Suprapubic skin (tissue), 4 donors: ENCODE measurements around the gene RAD23A. TPM values are rescaled to one million over a fixed set of nuclear protein-coding genes. Genes with fewer than 3 reads are reported as not detected.

ENCODE experiments used
- DNase-seq, 2 donors: peaks; one replicate each; pipeline ENCODE4 v3.0.0-alpha.2; 2019; ENCODE audit warnings: low spot score in 2 of 2
- H3K27ac ChIP-seq: fragments of 200-600 bp; sonication (generic); one replicate; pipeline ENCODE4 v1.5.1; 2019
- H3K27me3 ChIP-seq: fragments of 200-600 bp; sonication (generic); one replicate; pipeline ENCODE4 v1.5.1; 2019
- H3K36me3 ChIP-seq: fragments of 200-600 bp; sonication (generic); one replicate; pipeline ENCODE4 v1.5.1; 2019
- H3K4me1 ChIP-seq: fragments of 200-600 bp; sonication (generic); one replicate; pipeline ENCODE4 v1.5.1; 2019
- H3K4me3 ChIP-seq: fragments of 200-600 bp; sonication (generic); one replicate; pipeline ENCODE4 v1.5.1; 2019; ENCODE audit warnings: mild to moderate bottlenecking
- H3K9me3 ChIP-seq: fragments of 200-600 bp; sonication (generic); one replicate; pipeline ENCODE4 v1.5.1; 2019
- EP300 ChIP-seq: sonication (generic); formaldehyde crosslinking; IDR thresholded peaks from one replicate; pipeline ENCODE4 v1.6.1; 2017; ENCODE audit warnings: antibody characterized with exemption
- POLR2A ChIP-seq, 2 donors: fragments of 450-650 bp; IDR thresholded peaks; one replicate each; pipeline ENCODE4 v1.6.1; 2017; ENCODE audit warnings: antibody characterized with exemption in 2 of 2, mild to moderate bottlenecking in 2 of 2, moderate library complexity in 2 of 2
- POLR2AphosphoS5 ChIP-seq, 3 donors: sonication (generic); formaldehyde crosslinking; IDR thresholded peaks; one replicate each; pipeline ENCODE4 v1.6.1; 2017; ENCODE audit warnings: antibody characterized with exemption in 3 of 3
- WGBS: methylation state at CpG from one replicate; pipeline ENCODE4 v1.1.5; 2018; 5-methylcytosine and 5-hydroxymethylcytosine counted together
- total RNA-seq, 4 donors: library from RNA; depleted of rRNA; stranded (reverse); fragments of >200 nt; gene quantifications; one replicate each; pipeline ENCODE4 v1.1.0, GENCODE V29; 2016
- TF ChIP-seq, protein P1 (sequence below), 2 donors: fragments of 200-600 bp in 1 of 2; fragments of 450-650 bp in 1 of 2; sonication (generic) in 1 of 2; IDR thresholded peaks; one replicate each; pipeline ENCODE4 v1.5.1; 2016 to 2019; ENCODE audit warnings: antibody characterized with exemption in 2 of 2, mild to moderate bottlenecking in 1 of 2, moderate library complexity in 1 of 2

Gene RAD23A
- total RNA-seq, 4 donors from 2014 or later = 95.4 to 120 (median 109) TPM

- H3K27ac ChIP-seq = no peak overlapping the region
- no peak overlapping the region for H3K4me3 ChIP-seq
- H3K9me3 ChIP-seq = no peaks in the 10 kb centered on the region
- H3K27me3 ChIP-seq = no peaks in the 10 kb centered on the region
- H3K36me3 ChIP-seq = peaks cover 59% of the 10 kb centered on the region
- H3K4me1 ChIP-seq = peaks cover 9% of the 10 kb centered on the region
- DNase-seq = no peak
- no peak for TF ChIP-seq POLR2A (IDR thresholded peaks at IDR 0.05)
- no peak for TF ChIP-seq EP300
- no peak for TF ChIP-seq POLR2AphosphoS5 (IDR thresholded peaks at IDR 0.05)
- TF ChIP-seq, protein P1, sequence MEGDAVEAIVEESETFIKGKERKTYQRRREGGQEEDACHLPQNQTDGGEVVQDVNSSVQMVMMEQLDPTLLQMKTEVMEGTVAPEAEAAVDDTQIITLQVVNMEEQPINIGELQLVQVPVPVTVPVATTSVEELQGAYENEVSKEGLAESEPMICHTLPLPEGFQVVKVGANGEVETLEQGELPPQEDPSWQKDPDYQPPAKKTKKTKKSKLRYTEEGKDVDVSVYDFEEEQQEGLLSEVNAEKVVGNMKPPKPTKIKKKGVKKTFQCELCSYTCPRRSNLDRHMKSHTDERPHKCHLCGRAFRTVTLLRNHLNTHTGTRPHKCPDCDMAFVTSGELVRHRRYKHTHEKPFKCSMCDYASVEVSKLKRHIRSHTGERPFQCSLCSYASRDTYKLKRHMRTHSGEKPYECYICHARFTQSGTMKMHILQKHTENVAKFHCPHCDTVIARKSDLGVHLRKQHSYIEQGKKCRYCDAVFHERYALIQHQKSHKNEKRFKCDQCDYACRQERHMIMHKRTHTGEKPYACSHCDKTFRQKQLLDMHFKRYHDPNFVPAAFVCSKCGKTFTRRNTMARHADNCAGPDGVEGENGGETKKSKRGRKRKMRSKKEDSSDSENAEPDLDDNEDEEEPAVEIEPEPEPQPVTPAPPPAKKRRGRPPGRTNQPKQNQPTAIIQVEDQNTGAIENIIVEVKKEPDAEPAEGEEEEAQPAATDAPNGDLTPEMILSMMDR (IDR thresholded peaks at IDR 0.05) = no peak
- WGBS = 96% methylated on average over 4 of the region's 4 CpGs
These were observed 22.7 kb upstream of the RAD23A start for GRCh38 chr19:12922959-12923358.

- Histone ChIP-seq H3K4me3 (no peak overlapping the region), H3K4me1 (no peaks in the 10 kb centered on the region), H3K27me3 (no peaks in the 10 kb centered on the region), H3K27ac (no peak overlapping the region), H3K36me3 (peaks cover 76% of the 10 kb centered on the region), H3K9me3 (no peaks in the 10 kb centered on the region)
- TF ChIP-seq, protein P1 (IDR thresholded peaks at IDR 0.05) = no peak
- no peak for TF ChIP-seq POLR2AphosphoS5 (IDR thresholded peaks at IDR 0.05)
- TF ChIP-seq POLR2A (IDR thresholded peaks at IDR 0.05) = no peak
- no peak for TF ChIP-seq EP300
- WGBS = 96% methylated on average over 5 of the region's 29 CpGs
- DNase-seq = no peak
These were observed 20.9 kb upstream of the RAD23A start for GRCh38 chr19:12924621-12925310.

GRCh38 chr19:12930002-12930645 lies 15.5 kb upstream of the RAD23A start:
- Histone ChIP-seq H3K27me3 (no peaks in the 10 kb centered on the region), H3K27ac (no peak overlapping the region), H3K36me3 (peaks cover 55% of the 10 kb centered on the region), H3K4me3 (no peak overlapping the region), H3K4me1 (peaks cover 17% of the 10 kb centered on the region), H3K9me3 (no peaks in the 10 kb centered on the region)
- TF ChIP-seq POLR2AphosphoS5 (IDR thresholded peaks at IDR 0.05) = no peak
- no peak for TF ChIP-seq POLR2A (IDR thresholded peaks at IDR 0.05)
- no peak for TF ChIP-seq EP300
- TF ChIP-seq, protein P1 (IDR thresholded peaks at IDR 0.05) = no peak
- WGBS = 89% methylated on average over 18 of the region's 19 CpGs
- no peak for DNase-seq

GRCh38 chr19:12932392-12933286 lies 13.0 kb upstream of the RAD23A start:
- Histone ChIP-seq H3K36me3 (peaks cover 30% of the 10 kb centered on the region), H3K27me3 (no peaks in the 10 kb centered on the region), H3K4me3 (peak overlapping the region; percentile 84), H3K9me3 (no peaks in the 10 kb centered on the region), H3K27ac (peak overlapping the region; percentile 77), H3K4me1 (peaks cover 25% of the 10 kb centered on the region)
- TF ChIP-seq, protein P1 (IDR thresholded peaks at IDR 0.05) = no peak
- TF ChIP-seq POLR2AphosphoS5 (IDR thresholded peaks at IDR 0.05) (no peak), EP300 (no peak), POLR2A (IDR thresholded peaks at IDR 0.05) (no peak)
- DNase-seq = no peak
- 31% methylated on average over 15 of the region's 16 CpGs for WGBS
